H1 (cell line): ENCODE results near the gene RCAN2. TPM values are rescaled to one million over a fixed set of nuclear protein-coding genes. Genes with fewer than 3 reads are reported as not detected.

ENCODE experiments used
- CTCF ChIA-PET: fragments of 300-600 bp; sonication (Branson Sonifier 250); formaldehyde crosslinking; loops from one replicate; lab custom pipeline; 2021; ENCODE audit not compliant: partially characterized antibody; lab: Charles Lee
- POLR2A ChIA-PET: fragments of 300-600 bp; sonication (Branson Sonifier 250); formaldehyde crosslinking; loops from one replicate; lab custom pipeline; 2021; ENCODE audit warnings: inconsistent platforms; ENCODE audit not compliant: partially characterized antibody; lab: Charles Lee
- DNase-seq, 2 experiments: peaks; one replicate each; pipeline versions ENCODE4 v3.0.0 to v3.0.0-alpha.2; 2010 to 2022; ENCODE audit warnings: low spot score in 2 of 2, low read depth in 1 of 2, mixed read lengths in 1 of 2
- FAIRE-seq: peaks from 2 replicates; lab custom pipeline; 2011; peaks lifted over from hg19 to GRCh38; lab: Jason Lieb, UNC
- H2AFZ ChIP-seq: 2 replicates; pipeline ENCODE4 v1.8.1; 2012; ENCODE audit warnings: low read length, inconsistent platforms
- H2AK5ac ChIP-seq: 2 replicates; pipeline ENCODE4 v1.6.1; 2013; ENCODE audit warnings: low read depth, low read length
- H2BK120ac ChIP-seq: replicated peaks from 2 replicates; pipeline ENCODE3; 2013; ENCODE audit warnings: low read depth, low read length, inconsistent platforms
- H2BK12ac ChIP-seq: 2 replicates; pipeline ENCODE4 v1.6.1; 2013; ENCODE audit warnings: low read depth, low read length
- H2BK15ac ChIP-seq: 2 replicates; pipeline ENCODE4 v1.6.1; 2013; ENCODE audit warnings: low read length
- H2BK20ac ChIP-seq: 2 replicates; pipeline ENCODE4 v1.6.1; 2013; ENCODE audit warnings: low read length
- H2BK5ac ChIP-seq: 2 replicates; pipeline ENCODE4 v1.6.1; 2013; ENCODE audit warnings: low read depth, low read length
- H3K14ac ChIP-seq: 2 replicates; pipeline ENCODE4 v1.6.1; 2013; ENCODE audit warnings: inconsistent platforms; ENCODE audit not compliant: insufficient read length
- H3K18ac ChIP-seq: 2 replicates; pipeline ENCODE4 v1.6.1; 2013; ENCODE audit warnings: low read length; ENCODE audit errors: extremely low read depth
- H3K23ac ChIP-seq: 2 replicates; pipeline ENCODE4 v1.6.1; 2013; ENCODE audit warnings: inconsistent platforms; ENCODE audit not compliant: insufficient read length
- H3K23me2 ChIP-seq: 2 replicates; pipeline ENCODE4 v1.6.1; 2013; ENCODE audit warnings: low read depth, low read length
- H3K27ac ChIP-seq: 2 replicates; pipeline ENCODE4 v1.6.1; 2011; ENCODE audit warnings: low read depth, low read length, inconsistent platforms
- H3K27me3 ChIP-seq, 4 experiments: replicated peaks in 1 of 4; 1 replicate in 1 of 4; 2 replicates in 3 of 4; pipeline versions ENCODE4 v1.6.1 to v1.8.1; 2011 to 2013; ENCODE audit warnings: low read length in 3 of 4, mild to moderate bottlenecking in 3 of 4, inconsistent platforms in 2 of 4, mixed read lengths in 2 of 4, moderate library complexity in 1 of 4; ENCODE audit not compliant: control insufficient read depth in 3 of 4, insufficient read depth in 3 of 4; ENCODE audit errors: extremely low read depth in 1 of 4
- H3K36me3 ChIP-seq, 4 experiments: 2 replicates each; pipeline versions ENCODE4 v1.6.1 to v1.8.1; 2011 to 2013; ENCODE audit warnings: mild to moderate bottlenecking in 4 of 4, low read length in 3 of 4, moderate library complexity in 2 of 4, control low read depth in 1 of 4, inconsistent platforms in 1 of 4; ENCODE audit not compliant: insufficient read depth in 4 of 4, control insufficient read depth in 2 of 4
- H3K4ac ChIP-seq: replicated peaks from 2 replicates; pipeline ENCODE3; 2013; ENCODE audit warnings: low read length, low read depth, mixed read lengths, inconsistent platforms; ENCODE audit not compliant: insufficient read length
- H3K4me1 ChIP-seq, 4 experiments: replicated peaks in 1 of 4; 1 replicate in 1 of 4; 2 replicates in 3 of 4; pipeline versions ENCODE4 v1.6.1 to v1.8.1; 2011 to 2013; ENCODE audit warnings: low read length in 3 of 4, inconsistent platforms in 2 of 4, mixed read lengths in 1 of 4; ENCODE audit not compliant: insufficient read depth in 4 of 4, control insufficient read depth in 3 of 4
- H3K4me2 ChIP-seq, 2 experiments: 2 replicates each; pipeline versions ENCODE4 v1.6.1 to v1.8.1; 2011 to 2013; ENCODE audit warnings: low read depth in 2 of 2, low read length in 2 of 2, control low read depth in 1 of 2, inconsistent platforms in 1 of 2, mild to moderate bottlenecking in 1 of 2; ENCODE audit not compliant: insufficient read depth in 1 of 2
- H3K4me3 ChIP-seq, 4 experiments: fragments of 200-600, 300-600 bp in 1 of 4; sonication (generic), shearing (Covaris generic), sonication (Bioruptor Twin) in 1 of 4; 2 replicates each; pipeline versions ENCODE4 v1.5.1 to v1.8.1; 2011 to 2016; ENCODE audit warnings: low read length in 4 of 4, low read depth in 3 of 4, control low read depth in 2 of 4, inconsistent platforms in 2 of 4, mild to moderate bottlenecking in 2 of 4, mixed read lengths in 1 of 4, moderate library complexity in 1 of 4; ENCODE audit not compliant: insufficient read depth in 2 of 4; ENCODE audit errors: extremely low read depth in 1 of 4
- H3K56ac ChIP-seq: replicated peaks from 2 replicates; pipeline ENCODE3; 2013; ENCODE audit warnings: low read depth, mild to moderate bottlenecking, mixed read lengths, low read length, inconsistent platforms; ENCODE audit not compliant: insufficient read length
- H3K79me1 ChIP-seq: 2 replicates; pipeline ENCODE4 v1.6.1; 2013; ENCODE audit warnings: low read depth, low read length, control low read depth
- H3K79me2 ChIP-seq, 2 experiments: 2 replicates each; pipeline versions ENCODE4 v1.6.1 to v1.8.1; 2012 to 2013; ENCODE audit warnings: low read length in 2 of 2, mild to moderate bottlenecking in 2 of 2, inconsistent platforms in 1 of 2; ENCODE audit not compliant: insufficient read depth in 2 of 2, control insufficient read depth in 1 of 2
- H3K9ac ChIP-seq, 4 experiments: replicated peaks in 1 of 4; 1 replicate in 1 of 4; 2 replicates in 3 of 4; pipeline versions ENCODE4 v1.6.1 to v1.8.1; 2011 to 2013; ENCODE audit warnings: low read depth in 3 of 4, low read length in 3 of 4, control low read depth in 2 of 4, mild to moderate bottlenecking in 2 of 4, moderate library complexity in 2 of 4, inconsistent platforms in 1 of 4; ENCODE audit errors: extremely low read depth in 1 of 4
- H3K9me3 ChIP-seq, 2 experiments: 2 replicates each; pipeline versions ENCODE4 v1.6.1 to v1.8.1; 2012 to 2013; ENCODE audit warnings: mild to moderate bottlenecking in 2 of 2, moderate library complexity in 2 of 2, control low read depth in 1 of 2, inconsistent platforms in 1 of 2, low read depth in 1 of 2, low read length in 1 of 2, mixed read lengths in 1 of 2; ENCODE audit not compliant: insufficient read depth in 2 of 2
- H4K20me1 ChIP-seq, 2 experiments: replicated peaks in 1 of 2; 2 replicates each; pipeline versions ENCODE3 to v1.8.1; 2011 to 2013; ENCODE audit warnings: inconsistent platforms in 2 of 2, low read length in 2 of 2, mild to moderate bottlenecking in 1 of 2; ENCODE audit not compliant: insufficient read depth in 2 of 2, control insufficient read depth in 1 of 2
- H4K5ac ChIP-seq: 2 replicates; pipeline ENCODE4 v1.6.1; 2013; ENCODE audit warnings: low read length, low read depth, mixed read lengths, inconsistent platforms; ENCODE audit not compliant: insufficient read length
- H4K8ac ChIP-seq: 2 replicates; pipeline ENCODE4 v1.8.0; 2013; ENCODE audit warnings: mild to moderate bottlenecking, moderate library complexity, low read length, inconsistent platforms; ENCODE audit not compliant: insufficient read depth; ENCODE audit errors: extremely low read depth
- H4K91ac ChIP-seq: replicated peaks from 2 replicates; pipeline ENCODE3; 2013; ENCODE audit warnings: low read length, mixed read lengths, inconsistent platforms; ENCODE audit not compliant: insufficient read length
- ASH2L ChIP-seq: fragments of 200-600, 300-600 bp; sonication (generic); IDR thresholded peaks from one replicate; pipeline ENCODE4 v1.7.1; 2017; ENCODE audit warnings: low read length
- polyA plus RNA-seq, 7 experiments: library from polyadenylated mRNA; depleted of rRNA in 3 of 7; stranded (reverse) in 5 of 7; unstranded in 2 of 7; fragments of >200 nt in 5 of 7; fragments of 200-250 nt in 2 of 7; gene quantifications; 1 replicate in 5 of 7; 2 replicates in 1 of 7; 4 replicates in 1 of 7; pipeline versions ENCODE4 v1.2.1 to v1.2.3, GENCODE V29; 2011 to 2013; ENCODE audit warnings: missing spikeins in 2 of 7, mixed read lengths in 2 of 7
- total RNA-seq: library from RNA; stranded (reverse); fragmentation: NEBNext Ultra II Directional; extraction: Animal tissue kit (Norgen Biotek cat#: 25700); gene quantifications from 2 replicates; pipeline ENCODE4 v1.2.1, GENCODE V29; 2021

RCAN2 gene
- total and polyA plus RNA-seq, 2 of the 8 experiments (the other 6 are each of a cell fraction or from before 2014, with no cell fraction given) = 5.0 to 8.5 TPM

- Histone ChIP-seq H3K18ac (no peak overlapping the region), H3K23ac (no peak overlapping the region), H2BK20ac (no peak overlapping the region), H3K79me1 (no peaks in the 10 kb centered on the region), H2BK15ac (no peak overlapping the region), H3K27ac (no peak overlapping the region), H4K20me1 (no peaks in the 10 kb centered on the region), H3K56ac (no peak overlapping the region), H4K91ac (no peak overlapping the region), H2BK120ac (no peak overlapping the region), H3K4ac (no peak overlapping the region), H3K9me3 (no peaks in the 10 kb centered on the region), H3K79me2 (no peaks in the 10 kb centered on the region), H3K4me3 (no peak overlapping the region), H3K14ac (no peak overlapping the region), H4K8ac (no peak overlapping the region), H3K23me2 (no peaks in the 10 kb centered on the region), H3K4me2 (no peak overlapping the region), H2AK5ac (no peak overlapping the region), H2BK12ac (no peak overlapping the region), H3K9ac (no peak overlapping the region), H2AFZ (no peak overlapping the region), H3K4me1 (no peaks in the 10 kb centered on the region), H2BK5ac (no peak overlapping the region), H4K5ac (no peak overlapping the region), H3K36me3 (no peaks in the 10 kb centered on the region), H3K27me3 (no peaks in the 10 kb centered on the region)
- POLR2A ChIA-PET = no interaction called here
- CTCF ChIA-PET = interaction anchor here (1.0 to 1.8 kb wide), 4 partner anchors 62 to 200 kb away, joined by 3 to 4 read pairs (median 4); partner anchors contain the start of gene RCAN2
- FAIRE-seq (no peak), DNase-seq (no peak)
- no peak for TF ChIP-seq ASH2L
Measured at GRCh38 chr6:46422619-46423018, 68.6 kb downstream of the RCAN2 start.
